Mesenchymal stem cell (in vitro differentiated cells and primary cell): ENCODE data around the gene KCNJ10.

Experiments
- DNase-seq: peaks from one replicate; pipeline ENCODE4 v3.0.0-alpha.2; 2013
- H2AFZ ChIP-seq: one replicate; pipeline ENCODE4 v1.6.1; 2013; ENCODE audit warnings: low read depth, mild to moderate bottlenecking, control low read depth, inconsistent platforms, low read length, moderate library complexity
- H2AK5ac ChIP-seq: 2 replicates; pipeline ENCODE4 v1.6.1; 2013; ENCODE audit warnings: low read length, moderate library complexity, mild to moderate bottlenecking, inconsistent platforms; ENCODE audit not compliant: severe bottlenecking
- H2BK120ac ChIP-seq: one replicate; pipeline ENCODE4 v1.6.1; 2013; ENCODE audit warnings: low read depth, mild to moderate bottlenecking, inconsistent platforms, low read length, moderate library complexity
- H2BK12ac ChIP-seq, 2 experiments: one replicate each; pipeline ENCODE4 v1.6.1; 2013; ENCODE audit warnings: inconsistent platforms in 2 of 2, low read length in 2 of 2, mild to moderate bottlenecking in 2 of 2, moderate library complexity in 2 of 2, control low read depth in 1 of 2
- H2BK15ac ChIP-seq: one replicate; pipeline ENCODE4 v1.6.1; 2013; ENCODE audit warnings: mild to moderate bottlenecking, low read depth, inconsistent platforms; ENCODE audit not compliant: poor library complexity, severe bottlenecking
- H2BK5ac ChIP-seq: 2 replicates; pipeline ENCODE4 v1.6.1; 2013; ENCODE audit warnings: low read depth, mild to moderate bottlenecking, low read length, control low read depth, inconsistent platforms; ENCODE audit not compliant: poor library complexity, severe bottlenecking
- H3K14ac ChIP-seq, 2 experiments: one replicate each; pipeline ENCODE4 v1.6.1; 2013; ENCODE audit warnings: inconsistent platforms in 2 of 2, low read length in 2 of 2, control low read depth in 1 of 2, mild to moderate bottlenecking in 1 of 2, moderate library complexity in 1 of 2
- H3K18ac ChIP-seq, 2 experiments: one replicate each; pipeline ENCODE4 v1.6.1; 2013; ENCODE audit warnings: inconsistent platforms in 2 of 2, low read length in 2 of 2, control low read depth in 1 of 2, low read depth in 1 of 2, mild to moderate bottlenecking in 1 of 2
- H3K23ac ChIP-seq, 2 experiments: one replicate each; pipeline ENCODE4 v1.6.1; 2013; ENCODE audit warnings: inconsistent platforms in 2 of 2, low read length in 2 of 2, mild to moderate bottlenecking in 2 of 2, moderate library complexity in 2 of 2, control low read depth in 1 of 2
- H3K27ac ChIP-seq: 2 replicates; pipeline ENCODE4 v1.5.1; 2013; ENCODE audit warnings: mild to moderate bottlenecking, moderate library complexity, low read length, control low read depth, inconsistent platforms; ENCODE audit not compliant: poor library complexity, severe bottlenecking
- H3K27me3 ChIP-seq, 2 experiments: 2 replicates each; pipeline versions ENCODE4 v1.6.1 to v1.7.0; 2013; ENCODE audit warnings: low read length in 2 of 2, mild to moderate bottlenecking in 2 of 2, moderate library complexity in 2 of 2, control low read depth in 1 of 2, inconsistent platforms in 1 of 2; ENCODE audit not compliant: control insufficient read depth in 1 of 2, insufficient read depth in 1 of 2
- H3K36me3 ChIP-seq, 2 experiments: 2 replicates each; pipeline versions ENCODE4 v1.6.1 to v1.7.0; 2013; ENCODE audit warnings: low read length in 2 of 2, control low read depth in 1 of 2, inconsistent platforms in 1 of 2, low read depth in 1 of 2, mild to moderate bottlenecking in 1 of 2; ENCODE audit not compliant: insufficient read depth in 2 of 2, control insufficient read depth in 1 of 2
- H3K4ac ChIP-seq, 2 experiments: one replicate each; pipeline ENCODE4 v1.6.1; 2013; ENCODE audit warnings: inconsistent platforms in 2 of 2, low read length in 2 of 2, mild to moderate bottlenecking in 2 of 2, moderate library complexity in 2 of 2, control low read depth in 1 of 2, low read depth in 1 of 2
- H3K4me1 ChIP-seq: 2 replicates; pipeline ENCODE4 v1.6.1; 2013; ENCODE audit warnings: low read depth, low read length, control low read depth; ENCODE audit not compliant: control insufficient read depth, insufficient read depth
- H3K4me2 ChIP-seq: 2 replicates; pipeline ENCODE4 v1.6.1; 2013; ENCODE audit warnings: low read length, mild to moderate bottlenecking, inconsistent platforms; ENCODE audit not compliant: poor library complexity, severe bottlenecking
- H3K4me3 ChIP-seq, 2 experiments: 2 replicates each; pipeline versions ENCODE4 v1.5.1 to v1.7.0; 2013; ENCODE audit warnings: low read length in 2 of 2, mild to moderate bottlenecking in 2 of 2, control low read depth in 1 of 2, low read depth in 1 of 2; ENCODE audit not compliant: insufficient read depth in 1 of 2
- H3K79me1 ChIP-seq: replicated peaks from 2 replicates; pipeline ENCODE4 v1.6.1; 2013; ENCODE audit warnings: mild to moderate bottlenecking, control low read depth, low read length, inconsistent platforms; ENCODE audit not compliant: poor library complexity, severe bottlenecking
- H3K9ac ChIP-seq: 2 replicates; pipeline ENCODE4 v1.7.0; 2013; ENCODE audit warnings: mild to moderate bottlenecking, low read length, moderate library complexity
- H3K9me3 ChIP-seq: 2 replicates; pipeline ENCODE4 v1.7.0; 2013; ENCODE audit warnings: mild to moderate bottlenecking, low read length; ENCODE audit not compliant: control insufficient read depth
- H4K8ac ChIP-seq: one replicate; pipeline ENCODE4 v1.6.1; 2013; ENCODE audit warnings: inconsistent platforms, mild to moderate bottlenecking, low read length, moderate library complexity
- H4K91ac ChIP-seq: one replicate; pipeline ENCODE4 v1.6.1; 2013; ENCODE audit warnings: mild to moderate bottlenecking, low read length, inconsistent platforms
- WGBS: methylation state at CpG from one replicate; pipeline ENCODE4 v1.1.7; 2013; ENCODE audit warnings: mixed read lengths; 5-methylcytosine and 5-hydroxymethylcytosine counted together

Gene KCNJ10

DNA sequence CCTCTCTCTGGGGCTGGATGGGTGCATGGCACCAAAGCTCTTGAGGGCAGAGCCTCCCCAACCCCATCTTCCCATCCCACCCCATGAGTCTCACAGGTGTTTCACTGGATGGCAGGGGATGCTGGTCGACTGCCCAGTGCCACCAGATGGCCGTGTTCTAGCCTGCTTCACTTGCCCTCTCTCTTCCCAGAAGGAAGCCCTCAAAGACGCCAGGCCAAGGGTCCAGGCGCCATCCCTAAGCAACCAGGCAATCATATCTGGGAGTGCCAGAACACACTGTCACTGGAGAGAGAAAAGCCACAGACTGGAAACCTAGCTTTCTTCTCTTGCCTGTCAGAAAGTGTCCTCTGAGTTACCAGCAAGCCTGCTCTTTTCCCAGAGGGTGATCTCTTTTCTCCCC, 64.9 kb downstream of the KCNJ10 start:
- Histone ChIP-seq H2AK5ac (no peak overlapping the region), H3K4me3 (no peak overlapping the region), H3K14ac (no peak overlapping the region), H3K18ac (no peak overlapping the region), H2BK12ac (no peak overlapping the region), H4K91ac (no peak overlapping the region), H3K4me1 (no peaks in the 10 kb centered on the region), H3K9ac (no peak overlapping the region), H2BK15ac (no peak overlapping the region), H3K27me3 (peaks cover 0 to 44% of the 10 kb centered on the region in 2 experiments), H3K79me1 (no peaks in the 10 kb centered on the region), H3K23ac (no peak overlapping the region), H3K4me2 (no peak overlapping the region), H2BK5ac (no peak overlapping the region), H4K8ac (no peak overlapping the region), H3K36me3 (no peaks in the 10 kb centered on the region), H3K9me3 (no peaks in the 10 kb centered on the region), H2BK120ac (no peak overlapping the region), H2AFZ (no peak overlapping the region), H3K4ac (no peak overlapping the region), H3K27ac (no peak overlapping the region)
- WGBS = 68% methylated on average over 4 of the region's 4 CpGs
- DNase-seq = no peak

DNA sequence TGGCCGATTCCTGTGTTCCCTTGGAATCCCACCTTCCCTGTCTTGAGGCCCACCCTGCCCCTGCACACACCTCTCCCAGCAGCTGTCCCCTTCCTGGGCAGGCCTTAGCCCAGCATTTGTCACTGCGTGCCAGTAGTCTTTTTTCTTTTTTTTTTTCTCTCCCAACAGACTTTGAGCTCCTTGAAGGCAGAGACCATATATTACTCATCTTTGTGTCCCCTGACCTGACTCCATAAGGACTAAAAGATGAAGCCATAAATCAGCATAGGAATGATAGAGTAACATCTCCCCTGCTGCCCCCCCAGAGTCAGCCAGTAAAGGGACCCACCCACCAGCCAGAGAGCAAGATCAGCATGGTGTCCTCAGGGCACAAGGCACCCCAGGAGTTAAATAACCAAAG, 65.5 kb downstream of the KCNJ10 start:
- H2BK120ac ChIP-seq = no peak overlapping the region
- H3K23ac ChIP-seq = no peak overlapping the region
- no peak overlapping the region for H2AK5ac ChIP-seq
- WGBS = 78% methylated on average over 2 of the region's 2 CpGs
- no peak overlapping the region for H4K8ac ChIP-seq
- no peak overlapping the region for H3K14ac ChIP-seq
- no peak overlapping the region for H3K4me3 ChIP-seq
- H3K27ac ChIP-seq = no peak overlapping the region
- no peak overlapping the region for H2BK5ac ChIP-seq
- no peak overlapping the region for H2BK12ac ChIP-seq
- H3K36me3 ChIP-seq = no peaks in the 10 kb centered on the region
- H3K9me3 ChIP-seq = no peaks in the 10 kb centered on the region
- H2AFZ ChIP-seq = no peak overlapping the region
- H3K27me3 ChIP-seq = peaks cover 0 to 38% of the 10 kb centered on the region in 2 experiments
- no peak for DNase-seq
- H3K4me2 ChIP-seq = no peak overlapping the region
- H3K9ac ChIP-seq = no peak overlapping the region
- no peaks in the 10 kb centered on the region for H3K79me1 ChIP-seq
- no peak overlapping the region for H3K4ac ChIP-seq
- H3K4me1 ChIP-seq = no peaks in the 10 kb centered on the region
- H3K18ac ChIP-seq = no peak overlapping the region
- no peak overlapping the region for H2BK15ac ChIP-seq
- no peak overlapping the region for H4K91ac ChIP-seq

DNA sequence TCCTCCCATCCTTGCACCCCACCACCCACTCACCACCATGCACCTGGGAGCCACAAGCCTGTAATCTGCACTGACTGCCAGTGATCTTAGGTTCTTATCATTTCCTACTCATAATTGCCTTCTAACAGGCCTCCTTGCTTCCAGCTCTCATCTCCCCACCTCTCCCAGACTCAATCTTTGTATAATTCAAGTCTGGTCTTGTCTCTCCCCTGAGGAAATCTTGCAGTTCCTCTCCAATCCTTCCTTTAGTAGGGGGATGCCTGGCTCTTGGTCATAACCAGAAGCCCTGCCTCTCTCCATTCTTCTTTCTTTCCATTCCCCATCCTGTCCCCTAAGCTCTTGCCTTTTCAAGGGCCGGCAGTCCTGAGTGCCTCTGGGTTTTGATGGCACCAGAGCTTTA, 66.0 kb downstream of the KCNJ10 start:
- WGBS = 72% methylated on average over 1 of the region's 1 CpG
- H3K27ac ChIP-seq = no peak overlapping the region

DNA sequence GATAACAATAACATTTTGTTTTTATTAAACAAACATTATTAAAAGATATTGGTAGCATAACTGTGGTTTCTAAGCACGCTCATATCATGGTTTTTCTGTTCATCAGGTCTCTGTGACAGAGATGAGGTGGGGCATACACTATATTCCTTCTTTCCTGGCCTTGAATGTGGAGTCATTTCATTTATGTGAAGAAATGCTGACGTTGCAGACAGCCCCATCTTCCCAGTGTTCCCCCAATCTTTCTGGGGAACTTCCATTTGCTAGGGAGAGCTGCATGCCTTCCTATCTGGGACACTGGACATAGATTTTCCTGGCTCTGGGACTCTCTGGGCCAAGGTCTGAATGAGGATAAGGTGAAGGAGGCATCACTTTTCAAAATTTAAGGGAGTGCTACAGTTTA, 68.5 kb downstream of the KCNJ10 start:
- Histone ChIP-seq H3K27ac (no peak overlapping the region), H4K8ac (no peak overlapping the region), H3K14ac (no peak overlapping the region), H3K9me3 (no peaks in the 10 kb centered on the region), H3K23ac (no peak overlapping the region), H3K79me1 (no peaks in the 10 kb centered on the region), H2AK5ac (no peak overlapping the region), H3K4ac (no peak overlapping the region), H2BK5ac (no peak overlapping the region), H3K9ac (no peak overlapping the region), H2AFZ (no peak overlapping the region), H4K91ac (no peak overlapping the region), H3K18ac (no peak overlapping the region), H2BK15ac (no peak overlapping the region), H3K4me3 (no peak overlapping the region), H3K4me2 (no peak overlapping the region), H3K27me3 (peaks cover 0 to 40% of the 10 kb centered on the region in 2 experiments), H3K36me3 (no peaks in the 10 kb centered on the region), H3K4me1 (no peaks in the 10 kb centered on the region), H2BK120ac (no peak overlapping the region), H2BK12ac (no peak overlapping the region)
- no peak for DNase-seq
- WGBS = 62% methylated on average over 2 of the region's 2 CpGs

More for the DNA sequence above, 66.0 kb downstream of the KCNJ10 start:
- Histone ChIP-seq H3K4ac (no peak overlapping the region), H2BK12ac (no peak overlapping the region), H3K18ac (no peak overlapping the region), H3K4me1 (no peaks in the 10 kb centered on the region), H2BK5ac (no peak overlapping the region), H3K36me3 (no peaks in the 10 kb centered on the region), H3K9ac (no peak overlapping the region), H4K91ac (no peak overlapping the region), H2AFZ (no peak overlapping the region), H2BK120ac (no peak overlapping the region), H3K79me1 (no peaks in the 10 kb centered on the region), H2BK15ac (no peak overlapping the region), H3K4me2 (no peak overlapping the region), H3K9me3 (no peaks in the 10 kb centered on the region), H3K4me3 (no peak overlapping the region), H3K14ac (no peak overlapping the region), H3K27me3 (peaks cover 0 to 37% of the 10 kb centered on the region in 2 experiments), H2AK5ac (no peak overlapping the region), H4K8ac (no peak overlapping the region), H3K23ac (no peak overlapping the region)
- DNase-seq = no peak
